ENCODE measurements around the gene SMARCC1.

The SMARCC1 gene

GRCh38 chr3:47704237-47704612 lies 77.5 kb downstream of the SMARCC1 start:
- DNase-seq (ENCODE audit: low read depth, low spot score): no peak

GRCh38 chr3:47701388-47701787 lies 80.3 kb downstream of the SMARCC1 start:
- no peak for DNase-seq (ENCODE audit: low read depth, low spot score)

- DNase-seq (ENCODE audit: low read depth, low spot score): no peak
Observed at GRCh38 chr3:47692158-47692557, 89.5 kb downstream of the SMARCC1 start.

- no peak for DNase-seq (ENCODE audit: low read depth, low spot score)
Observed at GRCh38 chr3:47688488-47688887, 93.2 kb downstream of the SMARCC1 start.

GRCh38 chr3:47685037-47685436 lies 96.7 kb downstream of the SMARCC1 start:
- DNase-seq (ENCODE audit: low read depth, low spot score): no peak

- DNase-seq (ENCODE audit: low read depth, low spot score): no peak
Observed at GRCh38 chr3:47681016-47681415, 100.7 kb downstream of the SMARCC1 start.

GRCh38 chr3:47678446-47679338 lies 103.0 kb downstream of the SMARCC1 start:
- no peak for DNase-seq (ENCODE audit: low read depth, low spot score)

- no peak for DNase-seq (ENCODE audit: low read depth, low spot score)
Observed at GRCh38 chr3:47669026-47669749, 112.5 kb downstream of the SMARCC1 start.

- no peak for DNase-seq (ENCODE audit: low read depth, low spot score)
Observed at GRCh38 chr3:47666118-47666517, 115.6 kb downstream of the SMARCC1 start.

GRCh38 chr3:47664519-47664918 lies 117.2 kb downstream of the SMARCC1 start:
- no peak for DNase-seq (ENCODE audit: low read depth, low spot score)

GRCh38 chr3:47663630-47664240 lies 118.0 kb downstream of the SMARCC1 start:
- DNase-seq (ENCODE audit: low read depth, low spot score): no peak

GRCh38 chr3:47661121-47661752 lies 120.5 kb downstream of the SMARCC1 start:
- DNase-seq (ENCODE audit: low read depth, low spot score): peak; percentile 33

GRCh38 chr3:47658444-47658843 lies 123.2 kb downstream of the SMARCC1 start:
- no peak for DNase-seq (ENCODE audit: low read depth, low spot score)

GRCh38 chr3:47652142-47652541 lies 129.6 kb downstream of the SMARCC1 start:
- DNase-seq (ENCODE audit: low read depth, low spot score): no peak

- no peak for DNase-seq (ENCODE audit: low read depth, low spot score)
Observed at GRCh38 chr3:47650294-47650693, 131.4 kb downstream of the SMARCC1 start.

GRCh38 chr3:47647550-47647949 lies 134.1 kb downstream of the SMARCC1 start:
- DNase-seq (ENCODE audit: low read depth, low spot score): no peak

- no peak for DNase-seq (ENCODE audit: low read depth, low spot score)
Observed at GRCh38 chr3:47646362-47646761, 135.3 kb downstream of the SMARCC1 start.

GRCh38 chr3:47645551-47645950 lies 136.1 kb downstream of the SMARCC1 start:
- DNase-seq (ENCODE audit: low read depth, low spot score): no peak

GRCh38 chr3:47643092-47643491 lies 138.6 kb downstream of the SMARCC1 start:
- DNase-seq (ENCODE audit: low read depth, low spot score): no peak

GRCh38 chr3:47641739-47642138 lies 140.0 kb downstream of the SMARCC1 start:
- DNase-seq (ENCODE audit: low read depth, low spot score): no peak

- DNase-seq (ENCODE audit: low read depth, low spot score): no peak
Observed at GRCh38 chr3:47636921-47637320, 144.8 kb downstream of the SMARCC1 start.

- DNase-seq (ENCODE audit: low read depth, low spot score): no peak
Observed at GRCh38 chr3:47636225-47636624, 145.5 kb downstream of the SMARCC1 start.
